ENCODE data around the gene CEP126. TPM values are rescaled to one million over a fixed set of nuclear protein-coding genes. Genes with fewer than 3 reads are reported as not detected.

Gene CEP126
- total and polyA plus RNA-seq, 2 donors (not counting 3 experiments of a cell fraction or from before 2014, with no cell fraction given): 3.6 to 9.1 TPM

GRCh38 chr11:102007567-102008437 lies 93.0 kb downstream of the CEP126 start:
- peak; percentile 78 for DNase-seq (ENCODE audit: low read depth, low spot score)
- no peaks in the 10 kb centered on the region for H3K9me3 ChIP-seq (replicated peaks; ENCODE audit: control insufficient read depth, insufficient read depth, low read length)
- H3K4me2 ChIP-seq (ENCODE audit: insufficient read depth, low read length): no peak overlapping the region
- FAIRE-seq: peak; percentile 71
- TF ChIP-seq GATA2 (IDR thresholded peaks at IDR 0.05; ENCODE audit: insufficient read depth, insufficient read length, low read depth, low read length) (no peak), POLR2A (IDR thresholded peaks at IDR 0.05; ENCODE audit: low read depth, low read length) (peak; percentile 17), CTCF (IDR thresholded peaks at IDR 0.05; ENCODE audit: extremely low read depth in 1 of 2, insufficient read depth in 1 of 2, low read depth in 1 of 2, low read length in 2 of 2) (peak; percentile 7 to 15)
- ChIA-PET CTCF (interaction anchor here (0.6 to 16.0 kb wide), 51 partner anchors 9 to 1431 kb away, joined by 3 to 621 read pairs (median 4); partner anchors contain the start of genes ANGPTL5, CEP126 and CFAP300), POLR2A (interaction anchor here (1.6 kb wide), 1 partner anchor 147 kb away, joined by 10 read pairs; no protein-coding TSS in a partner anchor)
- dilution Hi-C loops (cut with MboI; ENCODE audit: extremely low pct_ligation_motif_present, low sequenced_read_pairs) (no loop called here), intact Hi-C loops (cut with micrococcal nuclease) (loop anchor here (1.0 kb wide), 3 partner anchors 93 to 248 kb away; partner anchors contain the start of gene CEP126)
- peaks cover 15% of the 10 kb centered on the region for H3K4me1 ChIP-seq (ENCODE audit: control insufficient read depth, extremely low read depth, insufficient read depth, low read length)
- H3K36me3 ChIP-seq (ENCODE audit: control insufficient read depth in 2 of 2, extremely low read depth in 1 of 2, insufficient read depth in 2 of 2, low read length in 2 of 2): no peaks in the 10 kb centered on the region
- no peaks in the 10 kb centered on the region for H3K9me1 ChIP-seq (replicated peaks; ENCODE audit: control insufficient read depth, extremely low read depth, insufficient read depth, low read length)
- no peaks in the 10 kb centered on the region for H3K79me2 ChIP-seq (ENCODE audit: control insufficient read depth, insufficient read depth, low read length)
- no peak overlapping the region for H3K27ac ChIP-seq (ENCODE audit: insufficient read depth, low read depth, low read length)
- BruUV-seq (replicated peaks): no TSS peak
- no peaks in the 10 kb centered on the region for H4K20me1 ChIP-seq (replicated peaks; ENCODE audit: control insufficient read depth, extremely low read depth, insufficient read depth, low read length)
- no peaks in the 10 kb centered on the region for H3K27me3 ChIP-seq (ENCODE audit: control insufficient read depth in 2 of 2, insufficient read depth in 2 of 2, low read length in 2 of 2)
- peak overlapping the region; percentile 7 for H3K9ac ChIP-seq (replicated peaks; ENCODE audit: extremely low read depth, insufficient read depth, low read length)
- H2AFZ ChIP-seq (ENCODE audit: low read depth, low read length): peak overlapping the region; percentile 3
- H3K4me3 ChIP-seq (replicated peaks in 1 of 3; ENCODE audit: insufficient read depth in 1 of 3, low read depth in 1 of 3, low read length in 3 of 3): no peak overlapping the region
